ENCODE measurements around the gene TMEM87B. TPM values are rescaled to one million over a fixed set of nuclear protein-coding genes. Genes with fewer than 3 reads are reported as not detected.

The TMEM87B gene
- total RNA-seq, 1 experiment from 2014 or later, result 10.6 TPM

- no peak for DNase-seq (ENCODE audit: low spot score)
- Mint-ChIP-seq H3K27ac (no peak overlapping the region), H3K4me1 (peaks cover 11% of the 10 kb centered on the region), H3K4me3 (no peak overlapping the region), H3K9me3 (peaks cover 14% of the 10 kb centered on the region; the same call in 1 of the 2 replicates), H3K36me3 (peaks cover 32% of the 10 kb centered on the region), H3K27me3 (ENCODE audit: low read depth) (no peaks in the 10 kb centered on the region)
- ATAC-seq, result no peak
- no peak for TF ChIP-seq PREB (CRISPR knock-in tag; IDR thresholded peaks at IDR 0.05; ENCODE audit: borderline replicate concordance)
- CTCF ChIA-PET, result no interaction called here
- POLR2A ChIA-PET, result no interaction called here
Observed at GRCh38 chr2:112061840-112062239, 6.8 kb downstream of the TMEM87B start.

- no peak overlapping the region for H3K4me3 Mint-ChIP-seq
Observed at GRCh38 chr2:112062894-112063293, 7.8 kb downstream of the TMEM87B start.

More at GRCh38 chr2:112062894-112063293, 7.8 kb downstream of the TMEM87B start:
- Mint-ChIP-seq H3K36me3 (peaks cover 40% of the 10 kb centered on the region), H3K27ac (0 out of 2 replicates have a peak overlapping the region, but pooled peaks have one; percentile 7), H3K27me3 (ENCODE audit: low read depth) (no peaks in the 10 kb centered on the region), H3K4me1 (peaks cover 10% of the 10 kb centered on the region; the same call in 1 of the 2 replicates), H3K9me3 (peaks cover 14% of the 10 kb centered on the region; the same call in 1 of the 2 replicates)
- ChIA-PET CTCF (no interaction called here), POLR2A (no interaction called here)
- no peak for TF ChIP-seq RELA (CRISPR knock-in tag; IDR thresholded peaks at IDR 0.05; ENCODE audit: borderline replicate concordance)
- no peak for TF ChIP-seq CREM (CRISPR knock-in tag; IDR thresholded peaks at IDR 0.05)
- TF ChIP-seq SMAD3 (CRISPR knock-in tag; IDR thresholded peaks at IDR 0.05; ENCODE audit: borderline replicate concordance), result no peak
- no peak for TF ChIP-seq MLX (CRISPR knock-in tag; IDR thresholded peaks at IDR 0.05)
- TF ChIP-seq NR2C2 (CRISPR knock-in tag; IDR thresholded peaks at IDR 0.05), result no peak
- no peak for TF ChIP-seq GABPB1 (CRISPR knock-in tag; IDR thresholded peaks at IDR 0.05)
- TF ChIP-seq ZNF219 (CRISPR knock-in tag; IDR thresholded peaks at IDR 0.05; ENCODE audit: borderline replicate concordance), result no peak
- TF ChIP-seq ZMAT4 (CRISPR knock-in tag; IDR thresholded peaks at IDR 0.05), result no peak
- TF ChIP-seq ATF2 (CRISPR knock-in tag; IDR thresholded peaks at IDR 0.05; ENCODE audit: borderline replicate concordance, low read depth), result no peak
- no peak for TF ChIP-seq MYBL2 (CRISPR knock-in tag; IDR thresholded peaks at IDR 0.05)
- TF ChIP-seq AR (CRISPR knock-in tag; IDR thresholded peaks at IDR 0.05), result no peak
- no peak for TF ChIP-seq SMAD4 (CRISPR knock-in tag; IDR thresholded peaks at IDR 0.05)
- TF ChIP-seq RORB (CRISPR knock-in tag; IDR thresholded peaks at IDR 0.05), result no peak
- no peak for TF ChIP-seq MAX (CRISPR knock-in tag; IDR thresholded peaks at IDR 0.05)
- ATAC-seq (no peak), DNase-seq (ENCODE audit: low spot score) (no peak)
